K562 (cell line): ENCODE results near the gene BRPF1. TPM values are rescaled to one million over a fixed set of nuclear protein-coding genes. Genes with fewer than 3 reads are reported as not detected.

ENCODE experiments used
- ARID3A ChIP-seq: IDR thresholded peaks from 2 replicates; pipeline ENCODE4 v1.6.1; 2012; ENCODE audit warnings: low read depth, low read length, improper control_type of control experiment, borderline replicate concordance
- ATF1 ChIP-seq, 2 experiments: fragments of 450-650 bp in 1 of 2; IDR thresholded peaks; 2 replicates each; pipeline ENCODE4 v1.6.1; 2016; ENCODE audit warnings: missing compliant biosample characterization in 1 of 2, missing genetic modification characterization in 1 of 2
- ATF7 ChIP-seq: fragments of 450-650 bp; IDR thresholded peaks from 2 replicates; pipeline ENCODE4 v1.7.1; 2014; ENCODE audit warnings: mild to moderate bottlenecking, moderate library complexity
- BRD4 ChIP-seq: fragments of 200-600 bp; sonication (generic); IDR thresholded peaks from 2 replicates; pipeline ENCODE4 v1.6.1; 2017; ENCODE audit warnings: inconsistent platforms
- C11orf30 ChIP-seq: fragments of 450-650 bp; IDR thresholded peaks from 2 replicates; pipeline ENCODE4 v1.6.1; 2016; ENCODE audit warnings: low read depth, mild to moderate bottlenecking
- E2F3 ChIP-seq: fragments of 250-450 bp; sonication (Bioruptor Pico); IDR thresholded peaks from 2 replicates; pipeline ENCODE4 v1.4.0; 2020; ENCODE audit warnings: mild to moderate bottlenecking
- EHMT2 ChIP-seq: fragments of 450-650 bp; IDR thresholded peaks from 2 replicates; pipeline ENCODE4 v1.6.1; 2018; ENCODE audit warnings: antibody characterized with exemption
- ELF2 ChIP-seq: fragments of 250-450 bp; sonication (Bioruptor Pico); IDR thresholded peaks from 2 replicates; pipeline ENCODE4 v1.5.0; 2021; ENCODE audit warnings: mild to moderate bottlenecking
- ESRRA ChIP-seq: fragments of 450-650 bp; IDR thresholded peaks from 2 replicates; pipeline ENCODE4 v1.6.1; 2014; ENCODE audit warnings: low read depth, mild to moderate bottlenecking, moderate library complexity, borderline replicate concordance
- GMEB1 ChIP-seq: fragments of 250-450 bp; sonication (Bioruptor Pico); IDR thresholded peaks from 2 replicates; pipeline ENCODE4 v1.4.0; 2020; ENCODE audit warnings: mild to moderate bottlenecking
- HDAC8 ChIP-seq: fragments of 450-650 bp; IDR thresholded peaks from 2 replicates; pipeline ENCODE4 v1.6.1; 2016; ENCODE audit warnings: mild to moderate bottlenecking, missing genetic modification characterization, moderate library complexity, missing compliant biosample characterization
- MYC ChIP-seq, 2 experiments: fragments of 250-450 bp in 1 of 2; sonication (Bioruptor Pico) in 1 of 2; IDR thresholded peaks; 2 replicates each; pipeline versions ENCODE4 v1.5.1 to v1.6.1; 2012 to 2021; ENCODE audit warnings: low read depth in 2 of 2, borderline replicate concordance in 1 of 2, improper control_type of control experiment in 1 of 2, low read length in 1 of 2, mild to moderate bottlenecking in 1 of 2, moderate library complexity in 1 of 2
- RAD21 ChIP-seq, 2 experiments: fragments of 250-450 bp in 1 of 2; fragments of 450-650 bp in 1 of 2; sonication (Bioruptor Pico) in 1 of 2; formaldehyde crosslinking in 1 of 2; IDR thresholded peaks in 1 of 2; conservative IDR thresholded peaks in 1 of 2; 2 replicates each; pipeline versions ENCODE4 v1.4.0 to v1.8.0; 2020 to 2022; ENCODE audit warnings: mild to moderate bottlenecking in 2 of 2, moderate library complexity in 1 of 2
- SAP30 ChIP-seq: fragments of 200-600 bp; sonication (generic); IDR thresholded peaks from 2 replicates; pipeline ENCODE4 v1.6.1; 2012; ENCODE audit warnings: borderline replicate concordance, low read depth, mild to moderate bottlenecking, moderate library complexity, low read length, control low read depth, inconsistent platforms; ENCODE audit not compliant: insufficient read depth, poor library complexity, severe bottlenecking
- SIN3B ChIP-seq: fragments of 450-650 bp; IDR thresholded peaks from 2 replicates; pipeline ENCODE4 v1.6.1; 2017; ENCODE audit warnings: low read depth, mild to moderate bottlenecking, moderate library complexity
- SIX5 ChIP-seq, 2 experiments: IDR thresholded peaks; 2 replicates each; pipeline ENCODE4 v1.6.1; 2011; ENCODE audit warnings: low read length in 2 of 2, borderline replicate concordance in 1 of 2, low read depth in 1 of 2, mild to moderate bottlenecking in 1 of 2, moderate library complexity in 1 of 2; ENCODE audit not compliant: insufficient read depth in 1 of 2
- SP1 ChIP-seq: sonication (generic); formaldehyde crosslinking; IDR thresholded peaks from 2 replicates; pipeline ENCODE4 v1.8.1; 2022; ENCODE audit warnings: mild to moderate bottlenecking, missing genetic modification reagents
- TEAD2 ChIP-seq: fragments of 450-650 bp; IDR thresholded peaks from 2 replicates; pipeline ENCODE4 v1.6.1; 2016; ENCODE audit warnings: missing genetic modification characterization, control low read depth, missing compliant biosample characterization
- U2AF2 ChIP-seq: fragments of 200-400 bp; formaldehyde crosslinking; optimal IDR thresholded peaks from 2 replicates; pipeline ENCODE3; 2017; ENCODE audit warnings: low read depth, mild to moderate bottlenecking, low read length
- ZC3H11A ChIP-seq: IDR thresholded peaks from 2 replicates; pipeline ENCODE4 v1.6.1; 2012; ENCODE audit warnings: low read depth, low read length, improper control_type of control experiment
- ZNF124 ChIP-seq: sonication (generic); formaldehyde crosslinking; IDR thresholded peaks from 2 replicates; pipeline ENCODE4 v1.8.1; 2022; ENCODE audit warnings: missing genetic modification reagents
- ZNF316 ChIP-seq: fragments of 450-650 bp; IDR thresholded peaks from 2 replicates; pipeline ENCODE4 v1.6.1; 2016
- ZNF584 ChIP-seq: fragments of 200-800 bp; sonication (Bioruptor generic); IDR thresholded peaks from 2 replicates; pipeline ENCODE4 v1.6.1; 2016; ENCODE audit warnings: low read depth, mild to moderate bottlenecking, missing genetic modification characterization, missing compliant biosample characterization
- ZNF668 ChIP-seq: fragments of 250-450 bp; sonication (Bioruptor Pico); IDR thresholded peaks from 2 replicates; pipeline ENCODE4 v1.8.0; 2022; ENCODE audit warnings: mild to moderate bottlenecking, inconsistent platforms
- polyA plus RNA-seq, 8 experiments: library from polyadenylated mRNA; depleted of rRNA in 4 of 8; stranded (reverse) in 5 of 8; unstranded in 3 of 8; fragments of >200 nt; fragmentation: Nextera tagmentation in 2 of 8; fragmentation: Illumina TruSeq in 1 of 8; extraction: Ambion mirVana in 2 of 8; extraction: Trizol in 1 of 8; gene quantifications; 2 replicates each; pipeline versions ENCODE4 v1.2.1 to v1.2.3, GENCODE V29; 2011 to 2014; ENCODE audit warnings: inconsistent platforms in 1 of 8, missing spikeins in 1 of 8
- total RNA-seq, 7 experiments: library from RNA; depleted of rRNA in 6 of 7; stranded (reverse); fragments of >200 nt in 6 of 7; fragmentation: Illumina TruSeq in 2 of 7; extraction: Trizol in 2 of 7; gene quantifications; 2 replicates each; pipeline versions ENCODE4 v1.2.1 to v1.2.3, GENCODE V29; 2011 to 2021; ENCODE audit warnings: low replicate concordance in 1 of 7

BRPF1 gene
- total and polyA plus RNA-seq, 9 of the 15 experiments (the other 6 are each of a cell fraction or from before 2014, with no cell fraction given), result 1.1 to 40.2 (median 23.5) TPM

GRCh38 chr3:9792405-9793160 lies 61.0 kb downstream of the BRPF1 start, which contains the start of the genes ARPC4 and TADA3 (continued):
- TF ChIP-seq ZNF584 (CRISPR knock-in tag) (no peak), E2F3 (no peak; the same call in 1 of the 2 replicates), ZNF124 (no peak), HDAC8 (tag) (no peak), RAD21 (CRISPR knock-in tag; conservative IDR thresholded peaks at IDR 0.05 in 1 of 2, IDR thresholded peaks at IDR 0.05 in 1 of 2) (no peak; a peak in 2 of 4 replicates), SIX5 (IDR thresholded peaks at IDR 0.05; ENCODE audit: borderline replicate concordance in 1 of 2, insufficient read depth in 1 of 2, low read depth in 1 of 2, low read length in 2 of 2) (peak; percentile 31 to 54; a peak in 2 of 4 replicates), SIN3B (peak; percentile 40), ESRRA (peak; percentile 11; the same call in 1 of the 2 replicates), SP1 (CRISPR knock-in tag) (peak; percentile 48; the same call in 1 of the 2 replicates), ARID3A (no peak; the same call in 1 of the 2 replicates), ZC3H11A (no peak; the same call in 1 of the 2 replicates), MYC (IDR thresholded peaks at IDR 0.05; ENCODE audit: low read depth, low read length) (peak; percentile 69), MYC (CRISPR knock-in tag; IDR thresholded peaks at IDR 0.05; ENCODE audit: borderline replicate concordance, low read depth) (0 out of 2 replicates have a peak, but pooled peaks have one; percentile 47), C11orf30 (peak; percentile 62; the same call in 1 of the 2 replicates), EHMT2 (no peak), U2AF2 (no peak), SAP30 (peak; percentile 5), TEAD2 (no peak), ZNF668 (CRISPR knock-in tag) (no peak), BRD4 (peak; percentile 29), ATF7 (peak; percentile 100), ZNF316 (no peak), ATF1 (CRISPR knock-in tag; IDR thresholded peaks at IDR 0.05) (no peak), ATF1 (tag; IDR thresholded peaks at IDR 0.05) (peak; percentile 71; the same call in 1 of the 2 replicates), GMEB1 (no peak; the same call in 1 of the 2 replicates), ELF2 (CRISPR knock-in tag) (peak; percentile 94)
